ENCODE results near the gene UFD1. TPM values are rescaled to one million over a fixed set of nuclear protein-coding genes. Genes with fewer than 3 reads are reported as not detected.

The UFD1 gene
- total and polyA plus RNA-seq, 2 of the 4 experiments (the other 2 are of a cell fraction), result 149 to 152 TPM

GRCh38 chr22:19509191-19509590 is 30.2 kb upstream of the UFD1 start:
- Histone ChIP-seq H3K27me3 (ENCODE audit: control insufficient read depth, insufficient read depth, low read length) (no peaks in the 10 kb centered on the region), H2BK120ac (ENCODE audit: low read depth, low read length) (no peak overlapping the region), H3K4ac (ENCODE audit: low read depth, low read length) (no peak overlapping the region), H3K14ac (replicated peaks; ENCODE audit: low read depth, low read length) (no peak overlapping the region), H3K36me3 (ENCODE audit: control insufficient read depth, insufficient read depth, low read length) (peaks cover 2% of the 10 kb centered on the region; the same call in 1 of the 2 replicates), H4K20me1 (ENCODE audit: insufficient read depth, low read length) (no peaks in the 10 kb centered on the region; the same call in 1 of the 2 replicates), H4K8ac (ENCODE audit: low read depth in 2 of 2, low read length in 2 of 2) (no peak overlapping the region), H3K4me1 (ENCODE audit: control insufficient read depth, insufficient read depth, low read length) (no peaks in the 10 kb centered on the region), H2BK15ac (ENCODE audit: low read depth, low read length) (no peak overlapping the region), H4K91ac (ENCODE audit: insufficient read depth, low read depth, low read length) (no peak overlapping the region), H3K9me1 (ENCODE audit: insufficient read depth, low read length) (no peaks in the 10 kb centered on the region), H3K23ac (ENCODE audit: low read depth, low read length) (no peak overlapping the region), H3K56ac (ENCODE audit: extremely low read depth, insufficient read depth, low read length) (no peak overlapping the region), H3K4me3 (ENCODE audit: insufficient read depth, low read depth, low read length) (no peak overlapping the region), H3K79me1 (ENCODE audit: low read depth in 1 of 2, low read length in 2 of 2) (no peaks in the 10 kb centered on the region), H3K9me3 (ENCODE audit: control insufficient read depth, insufficient read depth, low read length) (no peaks in the 10 kb centered on the region; the same call in 1 of the 2 replicates), H2BK20ac (ENCODE audit: low read depth, low read length) (no peak overlapping the region), H3K18ac (ENCODE audit: low read depth, low read length) (no peak overlapping the region), H2AK5ac (ENCODE audit: low read depth, low read length) (no peak overlapping the region), H4K5ac (ENCODE audit: low read depth, low read length) (no peak overlapping the region), H3K27ac (ENCODE audit: insufficient read depth, low read length) (no peak overlapping the region), H3K9ac (ENCODE audit: low read depth, low read length) (no peak overlapping the region), H2BK5ac (ENCODE audit: low read depth, low read length, poor library complexity, severe bottlenecking) (no peak overlapping the region), H3K4me2 (ENCODE audit: low read depth, low read length) (no peak overlapping the region), H2AFZ (replicated peaks; ENCODE audit: low read length, poor library complexity) (no peak overlapping the region), H2AK9ac (replicated peaks; ENCODE audit: low read depth, low read length, poor library complexity) (no peak overlapping the region)
- in situ Hi-C loops (cut with MboI; ENCODE audit: low sequenced_read_pairs) (no loop called here), dilution Hi-C loops (cut with HindIII; ENCODE audit: low sequenced_read_pairs, unreplicated experiment) (no loop called here), intact Hi-C loops (cut with micrococcal nuclease) (no loop called here)
- 83% methylated on average over 1 of the region's 3 CpGs; no CpG with 5 or more reads in 1 of the 2 experiments for WGBS, 2 experiments (ENCODE audit: extremely low coverage in 2 of 2, insufficient read length in 1 of 2)
- CTCF ChIA-PET, result no interaction called here
- ATAC-seq (ENCODE audit: low read depth) (no peak), DNase-seq (no peak)
- no peak for TF ChIP-seq MXI1 (IDR thresholded peaks at IDR 0.05; ENCODE audit: borderline replicate concordance, low read depth, low read length)
- TF ChIP-seq BHLHE40 (IDR thresholded peaks at IDR 0.05; ENCODE audit: low read depth, low read length), result no peak
- no peak for TF ChIP-seq RCOR1 (IDR thresholded peaks at IDR 0.05; ENCODE audit: insufficient replicate concordance, low read length)
- BruUV-seq (replicated peaks), result no TSS peak
- POLR2A ChIA-PET (ENCODE audit: unreplicated experiment), result no interaction called here
